ENCODE data around the gene KMT2B.

The KMT2B gene

DNA sequence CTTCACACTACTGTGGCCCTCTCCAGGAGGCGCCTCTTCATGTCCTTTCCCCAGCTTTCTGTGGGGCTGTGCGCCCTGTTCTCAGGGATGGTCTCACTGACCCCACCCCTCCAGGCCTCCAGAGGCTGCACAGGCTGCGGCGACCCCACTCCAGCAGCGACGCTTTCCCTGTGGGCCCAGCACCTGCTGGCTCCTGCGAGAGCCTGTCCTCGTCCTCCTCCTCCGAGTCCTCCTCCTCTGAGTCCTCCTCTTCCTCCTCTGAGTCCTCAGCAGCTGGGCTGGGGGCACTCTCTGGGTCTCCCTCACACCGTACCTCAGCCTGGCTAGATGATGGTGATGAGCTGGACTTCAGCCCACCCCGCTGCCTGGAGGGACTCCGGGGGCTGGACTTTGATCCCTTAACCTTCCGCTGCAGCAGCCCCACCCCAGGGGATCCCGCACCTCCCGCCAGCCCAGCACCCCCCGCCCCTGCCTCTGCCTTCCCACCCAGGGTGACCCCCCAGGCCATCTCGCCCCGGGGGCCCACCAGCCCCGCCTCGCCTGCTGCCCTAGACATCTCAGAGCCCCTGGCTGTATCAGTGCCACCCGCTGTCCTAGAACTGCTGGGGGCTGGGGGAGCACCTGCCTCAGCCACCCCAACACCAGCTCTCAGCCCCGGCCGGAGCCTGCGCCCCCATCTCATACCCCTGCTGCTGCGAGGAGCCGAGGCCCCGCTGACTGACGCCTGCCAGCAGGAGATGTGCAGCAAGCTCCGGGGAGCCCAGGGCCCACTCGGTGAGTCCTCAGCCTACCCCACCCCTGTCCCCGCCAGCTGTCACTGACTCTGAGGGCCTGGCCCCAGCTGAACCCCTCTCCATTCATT lies 68.7 kb downstream of the KMT2B start:
- H3K9me3 ChIP-seq (ENCODE audit: insufficient read depth, low read length) = no peaks in the 10 kb centered on the region
- no peak overlapping the region for H3K27ac ChIP-seq (ENCODE audit: low read length)
- TF ChIP-seq, protein P1, sequence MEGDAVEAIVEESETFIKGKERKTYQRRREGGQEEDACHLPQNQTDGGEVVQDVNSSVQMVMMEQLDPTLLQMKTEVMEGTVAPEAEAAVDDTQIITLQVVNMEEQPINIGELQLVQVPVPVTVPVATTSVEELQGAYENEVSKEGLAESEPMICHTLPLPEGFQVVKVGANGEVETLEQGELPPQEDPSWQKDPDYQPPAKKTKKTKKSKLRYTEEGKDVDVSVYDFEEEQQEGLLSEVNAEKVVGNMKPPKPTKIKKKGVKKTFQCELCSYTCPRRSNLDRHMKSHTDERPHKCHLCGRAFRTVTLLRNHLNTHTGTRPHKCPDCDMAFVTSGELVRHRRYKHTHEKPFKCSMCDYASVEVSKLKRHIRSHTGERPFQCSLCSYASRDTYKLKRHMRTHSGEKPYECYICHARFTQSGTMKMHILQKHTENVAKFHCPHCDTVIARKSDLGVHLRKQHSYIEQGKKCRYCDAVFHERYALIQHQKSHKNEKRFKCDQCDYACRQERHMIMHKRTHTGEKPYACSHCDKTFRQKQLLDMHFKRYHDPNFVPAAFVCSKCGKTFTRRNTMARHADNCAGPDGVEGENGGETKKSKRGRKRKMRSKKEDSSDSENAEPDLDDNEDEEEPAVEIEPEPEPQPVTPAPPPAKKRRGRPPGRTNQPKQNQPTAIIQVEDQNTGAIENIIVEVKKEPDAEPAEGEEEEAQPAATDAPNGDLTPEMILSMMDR (IDR thresholded peaks at IDR 0.05; ENCODE audit: low read depth, low read length) = no peak
- TF ChIP-seq EZH2phosphoT487 (IDR thresholded peaks at IDR 0.05; ENCODE audit: low read depth) = no peak
- H3K4me2 ChIP-seq (ENCODE audit: low read length) = no peak overlapping the region
- no peaks in the 10 kb centered on the region for H4K20me1 ChIP-seq (ENCODE audit: insufficient read depth, low read length)
- no peak overlapping the region for H2AFZ ChIP-seq (ENCODE audit: low read depth, low read length)
- peaks cover 12% of the 10 kb centered on the region for H3K4me1 ChIP-seq (ENCODE audit: low read length)
- no peak overlapping the region for H3K9ac ChIP-seq (ENCODE audit: low read length)
- H3K36me3 ChIP-seq (replicated peaks; ENCODE audit: low read depth, low read length) = no peaks in the 10 kb centered on the region
- H3K27me3 ChIP-seq (ENCODE audit: low read depth, low read length) = no peaks in the 10 kb centered on the region
- H3K79me2 ChIP-seq (ENCODE audit: low read length) = no peaks in the 10 kb centered on the region
- no peak overlapping the region for H3K4me3 ChIP-seq (ENCODE audit: low read length)

DNA sequence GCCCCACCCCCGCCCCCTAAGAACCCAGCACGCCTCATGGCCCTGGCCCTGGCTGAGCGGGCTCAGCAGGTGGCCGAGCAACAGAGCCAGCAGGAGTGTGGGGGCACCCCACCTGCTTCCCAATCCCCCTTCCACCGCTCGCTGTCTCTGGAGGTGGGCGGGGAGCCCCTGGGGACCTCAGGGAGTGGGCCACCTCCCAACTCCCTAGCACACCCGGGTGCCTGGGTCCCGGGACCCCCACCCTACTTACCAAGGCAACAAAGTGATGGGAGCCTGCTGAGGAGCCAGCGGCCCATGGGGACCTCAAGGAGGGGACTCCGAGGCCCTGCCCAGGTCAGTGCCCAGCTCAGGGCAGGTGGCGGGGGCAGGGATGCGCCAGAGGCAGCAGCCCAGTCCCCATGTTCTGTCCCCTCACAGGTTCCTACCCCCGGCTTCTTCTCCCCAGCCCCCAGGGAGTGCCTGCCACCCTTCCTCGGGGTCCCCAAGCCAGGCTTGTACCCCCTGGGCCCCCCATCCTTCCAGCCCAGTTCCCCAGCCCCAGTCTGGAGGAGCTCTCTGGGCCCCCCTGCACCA lies 69.5 kb downstream of the KMT2B start:
- Histone ChIP-seq H3K4me2 (ENCODE audit: low read length) (no peak overlapping the region), H3K36me3 (replicated peaks; ENCODE audit: low read depth, low read length) (no peaks in the 10 kb centered on the region), H3K4me3 (ENCODE audit: low read length) (no peak overlapping the region), H3K27me3 (ENCODE audit: low read depth, low read length) (no peaks in the 10 kb centered on the region), H3K79me2 (ENCODE audit: low read length) (no peaks in the 10 kb centered on the region), H3K27ac (ENCODE audit: low read length) (no peak overlapping the region), H3K9ac (ENCODE audit: low read length) (no peak overlapping the region), H2AFZ (ENCODE audit: low read depth, low read length) (no peak overlapping the region), H3K4me1 (ENCODE audit: low read length) (peaks cover 12% of the 10 kb centered on the region), H3K9me3 (ENCODE audit: insufficient read depth, low read length) (no peaks in the 10 kb centered on the region), H4K20me1 (ENCODE audit: insufficient read depth, low read length) (no peaks in the 10 kb centered on the region)
- TF ChIP-seq, protein P1 (IDR thresholded peaks at IDR 0.05; ENCODE audit: low read depth, low read length) = no peak
- no peak for TF ChIP-seq EZH2phosphoT487 (IDR thresholded peaks at IDR 0.05; ENCODE audit: low read depth)

All from OCI-LY3 (cell line).